HCT116 (cell line): Measurements from ENCODE around the gene JCAD.

Source experiments
- ATF3 ChIP-seq: IDR thresholded peaks from 2 replicates; pipeline ENCODE4 v1.6.1; 2012
- CBX3 ChIP-seq: IDR thresholded peaks from 2 replicates; pipeline ENCODE4 v1.6.1; 2012; ENCODE audit warnings: low read depth
- CTCF ChIP-seq, 3 experiments: fragments of 200-600 bp in 1 of 3; sonication (generic) in 1 of 3; IDR thresholded peaks in 2 of 3; conservative IDR thresholded peaks in 1 of 3; 2 replicates each; pipeline ENCODE4 v1.5.1; 2012 to 2017; ENCODE audit warnings: low read depth in 2 of 3, low read length in 2 of 3, antibody characterized with exemption in 1 of 3, borderline replicate concordance in 1 of 3, control low read depth in 1 of 3, mild to moderate bottlenecking in 1 of 3, mixed read lengths in 1 of 3, mixed run types in 1 of 3, moderate library complexity in 1 of 3; ENCODE audit not compliant: insufficient read depth in 1 of 3
- EZH2 ChIP-seq: fragments of 200-600 bp; sonication (generic); IDR thresholded peaks from 2 replicates; pipeline ENCODE4 v1.6.1; 2017; ENCODE audit warnings: antibody characterized with exemption, mixed run types
- JUND ChIP-seq: IDR thresholded peaks from 2 replicates; pipeline ENCODE4 v1.6.1; 2012
- POLR2A ChIP-seq: IDR thresholded peaks from 2 replicates; pipeline ENCODE4 v1.7.0; 2011; ENCODE audit warnings: borderline replicate concordance; ENCODE audit not compliant: insufficient read depth, insufficient read length; ENCODE audit errors: extremely low read depth
- RAD21 ChIP-seq: IDR thresholded peaks from 2 replicates; pipeline ENCODE4 v1.6.1; 2012; ENCODE audit warnings: low read depth, mild to moderate bottlenecking
- SP1 ChIP-seq: IDR thresholded peaks from 2 replicates; pipeline ENCODE4 v1.6.1; 2012; ENCODE audit warnings: low read depth
- YY1 ChIP-seq: IDR thresholded peaks from 2 replicates; pipeline ENCODE4 v1.6.1; 2011; ENCODE audit warnings: low read length, low read depth, moderate library complexity, mild to moderate bottlenecking; ENCODE audit not compliant: insufficient replicate concordance; ENCODE audit errors: extremely low read depth

GRCh38 chr10:30000802-30001571, 58.4 kb downstream of the JCAD start:
- TF ChIP-seq RAD21 (no peak), ATF3 (no peak), POLR2A (no peak), CTCF (IDR thresholded peaks at IDR 0.05 in 2 of 3, conservative IDR thresholded peaks at IDR 0.05 in 1 of 3; ENCODE audit: borderline replicate concordance in 1 of 3, insufficient read depth in 1 of 3, low read depth in 2 of 3, low read length in 2 of 3) (no peak), SP1 (no peak), EZH2 (no peak), YY1 (no peak), CBX3 (no peak), JUND (no peak)
